ENCODE data around the gene OSBPL1A.

DNA sequence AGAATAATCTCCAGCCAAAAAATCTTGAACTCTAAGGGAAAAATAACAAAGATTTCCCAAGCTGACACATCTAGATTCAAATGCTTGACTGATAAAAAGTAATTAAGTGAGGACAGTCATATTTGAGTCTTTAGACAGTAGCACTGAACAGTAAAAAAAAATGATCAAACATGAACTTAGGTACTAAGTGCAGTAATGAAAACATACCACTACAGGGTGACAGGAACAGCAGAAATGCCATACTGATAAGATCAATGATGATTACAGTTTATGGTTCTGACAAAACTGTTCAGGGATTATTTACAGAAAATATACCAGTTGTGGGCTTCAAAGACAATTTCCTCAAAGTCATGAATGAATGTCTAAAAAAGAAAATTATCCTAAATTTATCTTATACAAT is 80.3 kb downstream of the OSBPL1A start:
- TF ChIP-seq, protein P1, sequence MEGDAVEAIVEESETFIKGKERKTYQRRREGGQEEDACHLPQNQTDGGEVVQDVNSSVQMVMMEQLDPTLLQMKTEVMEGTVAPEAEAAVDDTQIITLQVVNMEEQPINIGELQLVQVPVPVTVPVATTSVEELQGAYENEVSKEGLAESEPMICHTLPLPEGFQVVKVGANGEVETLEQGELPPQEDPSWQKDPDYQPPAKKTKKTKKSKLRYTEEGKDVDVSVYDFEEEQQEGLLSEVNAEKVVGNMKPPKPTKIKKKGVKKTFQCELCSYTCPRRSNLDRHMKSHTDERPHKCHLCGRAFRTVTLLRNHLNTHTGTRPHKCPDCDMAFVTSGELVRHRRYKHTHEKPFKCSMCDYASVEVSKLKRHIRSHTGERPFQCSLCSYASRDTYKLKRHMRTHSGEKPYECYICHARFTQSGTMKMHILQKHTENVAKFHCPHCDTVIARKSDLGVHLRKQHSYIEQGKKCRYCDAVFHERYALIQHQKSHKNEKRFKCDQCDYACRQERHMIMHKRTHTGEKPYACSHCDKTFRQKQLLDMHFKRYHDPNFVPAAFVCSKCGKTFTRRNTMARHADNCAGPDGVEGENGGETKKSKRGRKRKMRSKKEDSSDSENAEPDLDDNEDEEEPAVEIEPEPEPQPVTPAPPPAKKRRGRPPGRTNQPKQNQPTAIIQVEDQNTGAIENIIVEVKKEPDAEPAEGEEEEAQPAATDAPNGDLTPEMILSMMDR (IDR thresholded peaks at IDR 0.05), result no peak
- TF ChIP-seq EP300 (IDR thresholded peaks at IDR 0.05; ENCODE audit: low read depth), result no peak
- no peak for TF ChIP-seq POLR2A (IDR thresholded peaks at IDR 0.05)
- TF ChIP-seq POLR2AphosphoS5 (IDR thresholded peaks at IDR 0.05), result no peak

All from transverse colon (tissue), 4 donors.